ENCODE measurements around the gene DSCAM. TPM values are rescaled to one million over a fixed set of nuclear protein-coding genes. Genes with fewer than 3 reads are reported as not detected.

The DSCAM gene
- total RNA-seq, 1 experiment from 2014 or later, result not detected

- TF ChIP-seq, protein P1, sequence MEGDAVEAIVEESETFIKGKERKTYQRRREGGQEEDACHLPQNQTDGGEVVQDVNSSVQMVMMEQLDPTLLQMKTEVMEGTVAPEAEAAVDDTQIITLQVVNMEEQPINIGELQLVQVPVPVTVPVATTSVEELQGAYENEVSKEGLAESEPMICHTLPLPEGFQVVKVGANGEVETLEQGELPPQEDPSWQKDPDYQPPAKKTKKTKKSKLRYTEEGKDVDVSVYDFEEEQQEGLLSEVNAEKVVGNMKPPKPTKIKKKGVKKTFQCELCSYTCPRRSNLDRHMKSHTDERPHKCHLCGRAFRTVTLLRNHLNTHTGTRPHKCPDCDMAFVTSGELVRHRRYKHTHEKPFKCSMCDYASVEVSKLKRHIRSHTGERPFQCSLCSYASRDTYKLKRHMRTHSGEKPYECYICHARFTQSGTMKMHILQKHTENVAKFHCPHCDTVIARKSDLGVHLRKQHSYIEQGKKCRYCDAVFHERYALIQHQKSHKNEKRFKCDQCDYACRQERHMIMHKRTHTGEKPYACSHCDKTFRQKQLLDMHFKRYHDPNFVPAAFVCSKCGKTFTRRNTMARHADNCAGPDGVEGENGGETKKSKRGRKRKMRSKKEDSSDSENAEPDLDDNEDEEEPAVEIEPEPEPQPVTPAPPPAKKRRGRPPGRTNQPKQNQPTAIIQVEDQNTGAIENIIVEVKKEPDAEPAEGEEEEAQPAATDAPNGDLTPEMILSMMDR (IDR thresholded peaks at IDR 0.05 in 2 of 3, conservative IDR thresholded peaks at IDR 0.05 in 1 of 3; ENCODE audit: borderline replicate concordance in 1 of 3, insufficient read depth in 1 of 3, low read depth in 2 of 3, low read length in 2 of 3), result no peak
- TF ChIP-seq RAD21 (IDR thresholded peaks at IDR 0.05; ENCODE audit: low read depth) (no peak), JUND (IDR thresholded peaks at IDR 0.05) (no peak), FOSL1 (IDR thresholded peaks at IDR 0.05; ENCODE audit: low read depth) (no peak)
Observed at GRCh38 chr21:39972471-39972870, 874.5 kb downstream of the DSCAM start (continued).

GRCh38 chr21:39971956-39972355 lies 875.0 kb downstream of the DSCAM start:
- BruUV-seq (replicated peaks), result no TSS peak
- H3K9me2 ChIP-seq (ENCODE audit: insufficient read depth), result no peaks in the 10 kb centered on the region
- TF ChIP-seq CEBPB (IDR thresholded peaks at IDR 0.05; ENCODE audit: low read depth), result no peak
- no peak for TF ChIP-seq RAD21 (IDR thresholded peaks at IDR 0.05; ENCODE audit: low read depth)
- no peak overlapping the region for H3K27ac ChIP-seq (ENCODE audit: low read depth, low read length)
- H3K4me2 ChIP-seq (ENCODE audit: low read length), result no peak overlapping the region
- H3K79me2 ChIP-seq (ENCODE audit: insufficient read depth, low read length), result no peaks in the 10 kb centered on the region
- ATAC-seq (no peak), DNase-seq (ENCODE audit: low read depth, low spot score) (no peak)
- H3K36me3 ChIP-seq (ENCODE audit: control insufficient read depth in 1 of 2, insufficient read depth in 2 of 2, low read length in 2 of 2), result no peaks in the 10 kb centered on the region
- ChIA-PET POLR2A (no interaction called here), CTCF (no interaction called here), RAD21 (ENCODE audit: low non-redundant PET in 1 of 2, low total read pairs in 2 of 2, uncharacterized antibody in 2 of 2, unreplicated experiment in 2 of 2) (no interaction called here)
- intact Hi-C loops (cut with micrococcal nuclease), result no loop called here
- no peak overlapping the region for H3K4me3 ChIP-seq (replicated peaks in 1 of 2; ENCODE audit: low read depth in 1 of 2, low read length in 2 of 2)
- H3K9me3 ChIP-seq (ENCODE audit: control insufficient read depth in 1 of 2, insufficient read depth in 1 of 2, low read depth in 1 of 2, low read length in 2 of 2), result peaks cover 0 to 15% of the 10 kb centered on the region in 2 experiments; a peak in 1 of 4 replicates
- no peaks in the 10 kb centered on the region for H3K4me1 ChIP-seq (ENCODE audit: control insufficient read depth in 1 of 2, insufficient read depth in 2 of 2, low read length in 2 of 2)
- H4K20me1 ChIP-seq (ENCODE audit: insufficient read depth), result no peaks in the 10 kb centered on the region
- H2AFZ ChIP-seq (ENCODE audit: low read depth, low read length, poor library complexity, severe bottlenecking), result no peak overlapping the region
- no peaks in the 10 kb centered on the region for H3K27me3 ChIP-seq (ENCODE audit: insufficient read depth, low read length)
- H3K9ac ChIP-seq (ENCODE audit: low read length), result no peak overlapping the region

DNA sequence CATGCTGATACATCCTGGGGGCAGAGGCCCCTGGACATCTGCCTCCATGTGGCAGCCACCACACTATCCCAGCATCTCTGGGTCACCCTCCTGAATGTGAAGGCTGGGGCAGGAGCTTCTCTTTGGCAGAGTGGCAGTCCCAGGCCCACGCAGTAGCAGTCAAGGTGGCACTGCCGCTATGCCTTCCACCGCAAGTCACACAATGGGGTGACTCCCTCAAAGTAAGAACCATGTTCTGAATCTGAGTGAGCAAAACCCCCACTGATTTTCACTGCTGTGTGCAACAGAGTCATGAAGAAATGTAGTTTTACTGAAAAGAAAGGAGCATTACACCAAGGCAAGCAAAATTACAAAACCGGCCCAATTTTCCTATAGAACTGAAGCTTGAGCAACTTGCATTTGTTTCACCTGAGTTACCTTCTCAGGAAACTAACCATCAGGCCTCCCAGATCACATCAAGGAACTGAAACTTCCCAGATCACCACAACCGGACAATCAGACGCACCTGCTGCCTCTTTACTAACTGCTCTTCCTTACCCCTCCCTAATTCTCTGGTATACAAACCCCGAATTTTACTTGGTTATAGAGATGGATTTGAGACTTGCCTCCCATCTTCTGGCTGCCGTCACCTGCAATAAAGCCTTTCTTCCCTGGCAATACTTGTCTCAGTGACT lies 877.1 kb downstream of the DSCAM start:
- ChIA-PET CTCF (no interaction called here), POLR2A (no interaction called here), RAD21 (ENCODE audit: low non-redundant PET in 1 of 2, low total read pairs in 2 of 2, uncharacterized antibody in 2 of 2, unreplicated experiment in 2 of 2) (no interaction called here)
- Histone ChIP-seq H3K27ac (ENCODE audit: low read depth, low read length) (no peak overlapping the region), H2AFZ (ENCODE audit: low read depth, low read length, poor library complexity, severe bottlenecking) (no peak overlapping the region), H3K9me2 (ENCODE audit: insufficient read depth) (no peaks in the 10 kb centered on the region), H3K4me3 (replicated peaks in 1 of 2; ENCODE audit: low read depth in 1 of 2, low read length in 2 of 2) (no peak overlapping the region), H4K20me1 (ENCODE audit: insufficient read depth) (no peaks in the 10 kb centered on the region), H3K4me2 (ENCODE audit: low read length) (no peak overlapping the region), H3K27me3 (ENCODE audit: insufficient read depth, low read length) (no peaks in the 10 kb centered on the region), H3K4me1 (ENCODE audit: control insufficient read depth in 1 of 2, insufficient read depth in 2 of 2, low read length in 2 of 2) (no peaks in the 10 kb centered on the region), H3K79me2 (ENCODE audit: insufficient read depth, low read length) (no peaks in the 10 kb centered on the region), H3K9me3 (ENCODE audit: control insufficient read depth in 1 of 2, insufficient read depth in 1 of 2, low read depth in 1 of 2, low read length in 2 of 2) (peaks cover 0 to 16% of the 10 kb centered on the region in 2 experiments; a peak in 1 of 4 replicates), H3K36me3 (ENCODE audit: control insufficient read depth in 1 of 2, insufficient read depth in 2 of 2, low read length in 2 of 2) (no peaks in the 10 kb centered on the region), H3K9ac (ENCODE audit: low read length) (no peak overlapping the region)
- ATAC-seq (no peak), DNase-seq (ENCODE audit: low read depth, low spot score) (no peak)
- BruUV-seq (replicated peaks), result no TSS peak
- intact Hi-C loops (cut with micrococcal nuclease), result no loop called here
- no peak for TF ChIP-seq ZBTB33 (IDR thresholded peaks at IDR 0.05; ENCODE audit: extremely low read depth, insufficient replicate concordance, low read length)
- no peak for TF ChIP-seq POLR2A (IDR thresholded peaks at IDR 0.05; ENCODE audit: borderline replicate concordance, extremely low read depth, insufficient read depth, insufficient read length)
- no peak for TF ChIP-seq EZH2 (IDR thresholded peaks at IDR 0.05)
- TF ChIP-seq REST (IDR thresholded peaks at IDR 0.05; ENCODE audit: low read depth), result no peak
- no peak for TF ChIP-seq ZNF274 (IDR thresholded peaks at IDR 0.05; ENCODE audit: low read depth, low read length)

All from HCT116 (cell line).